Karpas-422 (cell line): ENCODE measurements around the gene BMP7. TPM values are rescaled to one million over a fixed set of nuclear protein-coding genes. Genes with fewer than 3 reads are reported as not detected.

Experiments
- DNase-seq: peaks from one replicate; pipeline ENCODE4 v3.0.0-alpha.2; 2015
- H2AFZ ChIP-seq: fragments of 200-600 bp; sonication (generic); 2 replicates; pipeline ENCODE4 v1.6.1; 2014; ENCODE audit warnings: antibody characterized with exemption, low read length, mixed read lengths
- H3K27ac ChIP-seq: fragments of 200-600 bp; sonication (generic); 2 replicates; pipeline ENCODE4 v1.5.1; 2014; ENCODE audit warnings: mild to moderate bottlenecking, low read length, moderate library complexity
- H3K27me3 ChIP-seq: fragments of 200-600 bp; sonication (generic); 2 replicates; pipeline ENCODE4 v1.6.1; 2014; ENCODE audit warnings: low read length, mixed read lengths
- H3K36me3 ChIP-seq: fragments of 200-600 bp; sonication (generic); 2 replicates; pipeline ENCODE4 v1.6.1; 2014; ENCODE audit warnings: low read length, mixed read lengths; ENCODE audit not compliant: insufficient read depth
- H3K4me1 ChIP-seq: fragments of 200-600 bp; sonication (generic); 2 replicates; pipeline ENCODE4 v1.6.1; 2014; ENCODE audit warnings: mild to moderate bottlenecking, low read length, mixed read lengths
- H3K4me2 ChIP-seq: fragments of 200-600 bp; sonication (generic); 2 replicates; pipeline ENCODE4 v1.6.1; 2014; ENCODE audit warnings: low read length, low read depth, mild to moderate bottlenecking; ENCODE audit not compliant: poor library complexity, severe bottlenecking
- H3K4me3 ChIP-seq: fragments of 200-600 bp; sonication (generic); 2 replicates; pipeline ENCODE4 v1.5.1; 2014; ENCODE audit warnings: mild to moderate bottlenecking, antibody characterized with exemption, low read length, mixed read lengths
- H3K79me2 ChIP-seq: fragments of 200-600 bp; sonication (generic); 2 replicates; pipeline ENCODE4 v1.6.1; 2014; ENCODE audit warnings: mild to moderate bottlenecking, low read length, mixed read lengths
- H3K9ac ChIP-seq: fragments of 200-600 bp; sonication (generic); 2 replicates; pipeline ENCODE4 v1.6.0; 2014; ENCODE audit warnings: low read length
- H3K9me2 ChIP-seq: fragments of 200-600 bp; sonication (generic), shearing (Covaris generic); replicated peaks from 2 replicates; pipeline ENCODE4 v1.6.0; 2014; ENCODE audit warnings: mild to moderate bottlenecking, low read length, moderate library complexity; ENCODE audit not compliant: insufficient read depth
- H3K9me3 ChIP-seq: fragments of 300-700, 200-600 bp; sonication (generic); 2 replicates; pipeline ENCODE4 v1.6.1; 2014; ENCODE audit warnings: low read length, mixed read lengths
- H4K20me1 ChIP-seq: fragments of 200-600 bp; sonication (generic); 2 replicates; pipeline ENCODE4 v1.6.1; 2014; ENCODE audit warnings: mild to moderate bottlenecking, antibody characterized with exemption, low read length, low read depth; ENCODE audit not compliant: insufficient read depth
- total RNA-seq: library from RNA; depleted of rRNA; stranded (reverse); fragments of >200 nt; shearing (Covaris generic); gene quantifications from 2 replicates; pipeline ENCODE4 v1.2.3, GENCODE V29; 2014; ENCODE audit warnings: low replicate concordance

Gene BMP7
- total RNA-seq, 1 experiment from 2014 or later = not detected

- H3K9me3 ChIP-seq = no peaks in the 10 kb centered on the region
- H3K79me2 ChIP-seq = no peaks in the 10 kb centered on the region
- H3K27ac ChIP-seq = no peak overlapping the region
- H3K4me3 ChIP-seq = no peak overlapping the region
- H3K9ac ChIP-seq = no peak overlapping the region
- no peaks in the 10 kb centered on the region for H3K27me3 ChIP-seq
- H3K4me2 ChIP-seq = no peak overlapping the region
- H3K9me2 ChIP-seq = no peaks in the 10 kb centered on the region
- no peaks in the 10 kb centered on the region for H3K4me1 ChIP-seq
- DNase-seq = no peak
- H3K36me3 ChIP-seq = no peaks in the 10 kb centered on the region
- no peaks in the 10 kb centered on the region for H4K20me1 ChIP-seq
- no peak overlapping the region for H2AFZ ChIP-seq
Measured at GRCh38 chr20:57134804-57135203, 131.6 kb downstream of the BMP7 start.

GRCh38 chr20:57133926-57134650, 132.4 kb downstream of the BMP7 start:
- Histone ChIP-seq H4K20me1 (no peaks in the 10 kb centered on the region), H3K27ac (no peak overlapping the region), H3K4me3 (no peak overlapping the region), H3K27me3 (no peaks in the 10 kb centered on the region), H3K9me2 (no peaks in the 10 kb centered on the region), H3K36me3 (no peaks in the 10 kb centered on the region), H3K4me1 (no peaks in the 10 kb centered on the region), H2AFZ (no peak overlapping the region), H3K9me3 (no peaks in the 10 kb centered on the region), H3K4me2 (no peak overlapping the region), H3K9ac (no peak overlapping the region), H3K79me2 (no peaks in the 10 kb centered on the region)
- no peak for DNase-seq

DNA sequence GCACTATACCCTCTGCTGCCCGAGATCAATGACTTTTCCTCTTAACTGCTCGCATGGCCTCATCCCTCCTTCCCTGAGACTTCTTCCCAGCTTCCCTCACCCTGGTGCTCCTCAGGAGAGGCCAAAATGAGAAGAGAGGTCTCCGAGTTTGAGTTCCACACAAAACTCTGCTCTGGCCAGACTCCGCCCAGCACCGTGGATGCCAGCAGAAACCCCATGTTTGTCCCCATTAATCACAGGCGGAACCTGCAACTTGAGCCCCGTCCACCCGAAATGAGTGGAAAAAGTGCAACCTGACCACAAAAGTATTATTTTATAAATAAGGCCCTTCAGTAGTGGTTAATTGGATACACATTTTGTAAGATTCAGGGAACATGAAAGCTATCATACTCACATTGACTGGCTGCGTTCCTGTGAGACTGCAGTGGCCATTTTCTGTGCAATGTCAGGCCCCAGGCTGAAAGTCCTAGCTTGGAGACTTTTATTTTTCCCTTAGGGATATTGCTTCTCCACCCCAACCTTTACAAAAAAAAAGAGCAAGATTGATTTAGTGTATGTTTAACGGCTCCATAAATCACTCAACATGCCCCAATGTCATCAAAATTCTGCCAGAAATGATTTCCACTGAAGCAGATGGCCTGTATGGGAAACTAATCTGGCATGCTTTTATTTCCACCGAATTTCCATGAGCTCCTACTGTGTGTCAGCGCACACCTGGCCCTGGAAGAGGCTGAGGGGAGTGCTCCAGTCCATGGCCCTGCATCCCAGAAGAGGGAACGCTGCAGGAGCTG, 134.6 kb downstream of the BMP7 start:
- Histone ChIP-seq H3K4me3 (no peak overlapping the region), H3K27ac (no peak overlapping the region), H3K4me1 (no peaks in the 10 kb centered on the region), H4K20me1 (no peaks in the 10 kb centered on the region), H2AFZ (no peak overlapping the region), H3K9me2 (no peaks in the 10 kb centered on the region), H3K4me2 (no peak overlapping the region), H3K79me2 (no peaks in the 10 kb centered on the region), H3K9ac (no peak overlapping the region), H3K36me3 (no peaks in the 10 kb centered on the region), H3K9me3 (no peaks in the 10 kb centered on the region), H3K27me3 (no peaks in the 10 kb centered on the region)
- no peak for DNase-seq

DNA sequence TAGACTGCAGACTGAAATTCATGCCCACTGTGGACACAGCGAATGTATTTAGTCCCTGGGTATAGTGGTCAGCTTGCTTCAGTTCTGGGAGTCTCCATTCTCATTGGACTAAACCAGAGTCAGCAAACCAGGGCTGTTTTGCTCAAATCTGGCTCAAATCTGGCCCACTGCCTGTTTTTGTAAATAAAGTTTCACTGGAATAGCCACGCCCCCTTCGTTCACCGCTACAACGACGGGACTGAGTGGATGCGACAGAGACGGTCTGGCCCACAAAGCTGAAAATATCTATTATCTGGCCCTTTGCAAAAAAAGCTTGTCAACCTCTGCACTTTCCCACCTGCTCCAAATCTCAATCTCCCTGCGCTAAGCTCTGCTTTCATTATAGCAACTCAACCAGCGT, 135.4 kb downstream of the BMP7 start:
- H4K20me1 ChIP-seq = no peaks in the 10 kb centered on the region
- no peak overlapping the region for H3K4me2 ChIP-seq
- H3K9ac ChIP-seq = no peak overlapping the region
- H3K9me2 ChIP-seq = no peaks in the 10 kb centered on the region
- H2AFZ ChIP-seq = no peak overlapping the region
- no peak for DNase-seq
- H3K9me3 ChIP-seq = no peaks in the 10 kb centered on the region
- no peaks in the 10 kb centered on the region for H3K79me2 ChIP-seq
- no peak overlapping the region for H3K4me3 ChIP-seq
- no peaks in the 10 kb centered on the region for H3K4me1 ChIP-seq
- no peaks in the 10 kb centered on the region for H3K27me3 ChIP-seq
- no peaks in the 10 kb centered on the region for H3K36me3 ChIP-seq
- no peak overlapping the region for H3K27ac ChIP-seq

- H3K27me3 ChIP-seq = no peaks in the 10 kb centered on the region
- no peak for DNase-seq
Measured at GRCh38 chr20:57130160-57130772, 136.2 kb downstream of the BMP7 start.

DNA sequence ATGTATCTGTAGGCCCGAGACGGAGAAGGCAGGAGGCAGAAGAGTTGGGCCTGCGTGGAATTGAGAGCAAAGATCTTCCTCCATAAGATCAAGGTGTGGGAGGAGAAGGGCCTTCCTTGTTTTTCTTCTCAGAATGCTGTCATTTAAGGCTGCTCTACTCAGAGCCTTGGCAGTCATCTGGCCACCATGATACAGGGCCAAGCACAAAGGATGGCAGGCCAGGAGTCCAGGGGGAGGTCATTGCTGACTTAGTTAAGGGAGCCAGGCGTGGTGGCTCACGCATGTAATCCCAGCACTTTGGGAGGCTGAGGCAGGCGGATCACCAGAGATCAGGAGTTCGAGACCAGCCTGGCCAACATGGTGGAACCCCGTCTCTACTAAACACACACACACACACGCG, 137.1 kb downstream of the BMP7 start:
- Histone ChIP-seq H3K27ac (no peak overlapping the region), H3K79me2 (no peaks in the 10 kb centered on the region), H3K4me2 (no peak overlapping the region), H3K9ac (no peak overlapping the region), H3K4me1 (peaks cover 7% of the 10 kb centered on the region), H4K20me1 (no peaks in the 10 kb centered on the region), H3K27me3 (no peaks in the 10 kb centered on the region), H3K4me3 (no peak overlapping the region), H2AFZ (no peak overlapping the region), H3K9me3 (no peaks in the 10 kb centered on the region), H3K9me2 (no peaks in the 10 kb centered on the region), H3K36me3 (no peaks in the 10 kb centered on the region)
- no peak for DNase-seq

More at GRCh38 chr20:57130160-57130772, 136.2 kb downstream of the BMP7 start:
- H3K4me3 ChIP-seq = no peak overlapping the region
- H4K20me1 ChIP-seq = no peaks in the 10 kb centered on the region
- no peak overlapping the region for H3K9ac ChIP-seq
- no peaks in the 10 kb centered on the region for H3K36me3 ChIP-seq
- H3K79me2 ChIP-seq = no peaks in the 10 kb centered on the region
- H3K9me3 ChIP-seq = no peaks in the 10 kb centered on the region
- H2AFZ ChIP-seq = no peak overlapping the region
- H3K4me1 ChIP-seq = no peaks in the 10 kb centered on the region
- H3K27ac ChIP-seq = no peak overlapping the region
- H3K4me2 ChIP-seq = no peak overlapping the region
- no peaks in the 10 kb centered on the region for H3K9me2 ChIP-seq

DNA sequence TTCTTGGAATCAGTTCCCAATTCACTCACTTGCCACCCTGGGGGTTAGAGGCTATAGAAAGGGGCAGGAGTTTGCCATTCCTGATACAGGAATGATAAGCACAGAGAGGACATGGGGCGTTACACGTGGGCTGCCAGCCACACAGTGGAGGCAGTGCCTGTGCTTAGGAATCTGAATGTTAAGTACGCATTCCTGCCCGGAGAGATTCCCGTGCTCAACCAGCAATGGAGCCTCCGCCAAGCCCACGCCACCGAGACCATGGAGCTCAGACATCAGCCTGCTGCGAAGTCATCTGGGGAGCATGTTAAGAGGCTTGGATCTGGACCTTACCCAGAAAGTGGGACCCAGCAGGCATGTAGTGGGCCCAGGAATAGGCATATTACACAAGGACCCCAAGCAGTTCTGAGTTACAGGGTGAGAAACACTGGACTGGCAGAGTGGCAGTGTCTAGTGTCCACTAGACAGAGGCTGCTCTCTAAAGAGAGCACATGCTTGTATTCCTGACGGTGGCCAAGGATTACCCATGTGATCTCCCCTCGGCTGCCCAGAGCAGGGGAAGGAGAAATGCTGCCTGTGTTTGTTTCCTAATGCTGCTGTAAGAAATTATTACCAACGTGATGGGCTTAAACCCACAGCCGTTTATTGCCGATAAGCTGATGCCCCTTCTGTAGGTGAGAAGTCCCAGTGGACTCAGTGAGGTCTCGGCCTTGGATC, 138.2 kb downstream of the BMP7 start:
- Histone ChIP-seq H3K9me3 (no peaks in the 10 kb centered on the region), H3K4me2 (no peak overlapping the region), H3K27ac (no peak overlapping the region), H4K20me1 (no peaks in the 10 kb centered on the region), H3K9ac (no peak overlapping the region), H3K4me3 (no peak overlapping the region), H2AFZ (no peak overlapping the region), H3K27me3 (no peaks in the 10 kb centered on the region), H3K79me2 (no peaks in the 10 kb centered on the region), H3K36me3 (no peaks in the 10 kb centered on the region), H3K4me1 (peaks cover 7% of the 10 kb centered on the region), H3K9me2 (no peaks in the 10 kb centered on the region)
- DNase-seq = no peak
